TTC549 (cell line): ENCODE measurements around the gene MEPE.

ENCODE experiments used
- FAIRE-seq: peaks from 2 replicates; lab custom pipeline; 2012; peaks lifted over from hg19 to GRCh38; lab: Jason Lieb, UNC

Gene MEPE

DNA sequence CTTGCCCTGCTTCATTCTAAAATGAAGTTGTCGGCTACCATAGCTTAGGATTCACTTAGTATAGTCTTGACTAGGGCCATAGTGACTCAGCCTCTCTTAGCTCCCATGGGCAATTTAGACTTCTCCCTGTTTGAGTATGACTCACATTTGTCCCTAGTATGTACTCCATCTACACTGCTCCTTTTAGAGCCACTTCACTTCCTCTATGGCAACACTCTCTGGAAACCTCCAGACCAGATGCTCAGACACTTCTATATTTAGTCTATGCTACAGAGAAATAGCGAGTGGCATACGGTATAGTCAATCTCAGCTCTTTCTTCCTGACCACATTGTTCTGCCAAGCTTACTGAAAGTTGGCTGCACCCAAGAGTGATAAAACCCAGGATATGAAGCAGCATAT is 11.2 kb downstream of the MEPE start:
- no peak for FAIRE-seq

DNA sequence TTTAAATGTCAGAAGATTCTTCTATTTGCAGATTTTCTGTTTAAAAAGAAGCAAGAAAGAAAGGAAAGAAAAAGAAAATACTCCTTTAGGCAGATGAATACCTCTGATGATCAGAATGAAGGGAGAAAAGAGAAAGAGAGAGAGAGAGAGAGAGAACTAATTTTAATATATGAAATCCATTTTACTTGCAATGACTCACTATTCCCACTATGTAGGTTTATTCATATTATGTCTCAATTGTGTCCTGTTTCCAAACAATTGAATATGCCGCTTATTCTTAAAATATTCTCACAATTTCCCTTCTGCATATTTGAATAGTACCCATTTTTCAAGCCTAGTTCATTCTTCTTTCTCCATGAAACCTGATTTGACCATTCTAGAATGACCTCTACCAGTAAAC is 11.7 kb downstream of the MEPE start:
- no peak for FAIRE-seq

DNA sequence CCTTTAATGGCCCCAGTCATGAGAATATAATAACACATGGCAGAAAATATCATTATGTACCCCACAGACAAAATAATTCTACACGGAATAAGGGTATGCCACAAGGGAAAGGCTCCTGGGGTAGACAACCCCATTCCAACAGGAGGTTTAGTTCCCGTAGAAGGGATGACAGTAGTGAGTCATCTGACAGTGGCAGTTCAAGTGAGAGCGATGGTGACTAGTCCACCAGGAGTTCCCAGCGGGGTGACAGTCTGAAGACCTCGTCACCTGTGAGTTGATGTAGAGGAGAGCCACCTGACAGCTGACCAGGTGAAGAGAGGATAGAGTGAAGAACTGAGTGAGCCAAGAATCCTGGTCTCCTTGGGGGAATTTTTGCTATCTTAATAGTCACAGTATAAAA is 13.5 kb downstream of the MEPE start:
- FAIRE-seq: no peak

DNA sequence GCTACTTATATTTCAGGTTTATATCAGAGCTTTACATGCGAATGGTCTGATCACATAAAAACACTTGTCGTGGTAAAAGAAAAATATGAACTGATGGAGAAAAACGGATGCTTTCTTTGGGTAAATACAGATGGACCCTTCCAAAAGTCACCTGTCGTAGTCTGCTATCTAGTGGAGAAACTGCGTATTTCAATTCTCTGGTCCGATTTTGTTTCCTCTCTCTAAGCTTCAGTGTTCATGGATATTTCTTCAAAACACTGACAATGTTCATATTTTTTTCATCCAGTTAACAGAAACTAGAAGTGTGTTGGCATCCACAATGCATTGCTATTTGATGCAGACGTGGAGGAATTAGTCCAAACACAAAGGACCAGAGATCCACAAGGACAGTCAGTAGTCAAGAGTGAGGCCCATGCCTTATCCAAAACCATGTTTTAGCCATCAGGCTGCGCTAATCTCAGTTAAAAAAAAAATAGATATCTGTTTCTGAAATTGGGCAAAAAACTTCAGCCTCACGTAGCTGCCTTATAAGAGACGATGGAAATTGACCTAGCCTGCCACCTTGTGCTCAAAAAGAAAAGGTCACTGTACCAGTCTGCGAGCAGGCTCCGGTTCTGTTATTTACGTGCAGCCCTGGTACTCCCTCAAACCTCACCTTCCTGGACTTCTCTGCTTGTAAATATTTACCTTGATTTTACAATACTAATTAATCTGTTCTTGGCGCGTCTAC is 16.0 kb downstream of the MEPE start:
- FAIRE-seq: no peak

DNA sequence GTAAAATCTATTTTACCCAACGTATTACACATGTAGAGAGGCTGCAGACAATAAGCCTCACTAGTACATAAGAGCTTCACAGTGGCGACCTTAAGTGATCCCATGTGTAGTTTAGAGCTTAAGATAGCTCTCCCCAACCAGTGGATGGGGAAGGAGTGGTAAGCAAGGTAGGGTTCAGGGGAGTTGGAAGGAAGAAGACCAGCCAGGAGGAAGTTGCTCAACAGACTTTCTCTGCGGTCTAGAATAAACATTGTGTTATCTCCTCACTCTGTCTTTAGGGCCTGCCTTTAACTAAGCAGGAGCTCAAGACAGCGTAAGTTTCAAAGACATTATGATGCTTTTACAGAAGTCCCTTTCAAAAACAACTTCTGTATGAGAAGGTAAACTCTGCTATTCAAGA is 16.8 kb downstream of the MEPE start:
- FAIRE-seq: no peak

DNA sequence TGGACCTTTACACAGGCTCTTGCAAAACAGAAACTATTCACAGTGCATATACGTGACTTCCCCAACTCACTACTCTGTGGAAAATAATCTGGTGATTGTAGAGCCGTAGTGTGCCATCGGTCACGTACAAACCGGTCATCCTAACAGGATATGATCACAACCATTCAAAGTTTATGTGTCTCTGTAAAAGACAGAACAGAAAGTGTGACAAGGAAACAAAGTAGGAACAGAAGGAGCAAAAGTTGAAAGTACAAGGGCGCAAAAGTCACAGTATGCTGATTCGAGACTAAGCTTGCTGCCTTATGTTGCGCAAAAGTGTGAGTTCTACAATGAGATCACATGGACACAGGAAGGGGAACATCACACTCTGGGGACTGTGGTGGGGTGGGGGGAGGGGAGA is 18.6 kb downstream of the MEPE start:
- FAIRE-seq: no peak

DNA sequence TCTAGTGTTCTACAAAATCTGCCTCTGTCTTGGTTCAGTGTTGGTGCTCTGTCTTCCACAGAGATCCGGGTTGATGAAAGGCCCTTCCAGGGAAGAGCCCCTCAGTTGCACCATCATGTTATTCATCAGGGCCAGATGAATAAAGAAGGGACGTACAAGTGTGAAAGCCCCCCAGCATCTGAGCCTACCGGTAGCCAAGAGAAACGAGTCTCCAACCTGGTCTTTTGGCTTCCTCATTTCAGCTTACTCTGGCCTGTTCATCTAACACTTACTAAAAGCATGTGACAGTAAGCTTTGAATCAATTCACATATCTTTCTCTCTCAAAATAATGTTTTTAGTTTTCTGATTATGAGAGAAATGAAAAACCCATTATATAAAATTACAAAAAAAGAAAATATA is 19.2 kb downstream of the MEPE start:
- FAIRE-seq: no peak

DNA sequence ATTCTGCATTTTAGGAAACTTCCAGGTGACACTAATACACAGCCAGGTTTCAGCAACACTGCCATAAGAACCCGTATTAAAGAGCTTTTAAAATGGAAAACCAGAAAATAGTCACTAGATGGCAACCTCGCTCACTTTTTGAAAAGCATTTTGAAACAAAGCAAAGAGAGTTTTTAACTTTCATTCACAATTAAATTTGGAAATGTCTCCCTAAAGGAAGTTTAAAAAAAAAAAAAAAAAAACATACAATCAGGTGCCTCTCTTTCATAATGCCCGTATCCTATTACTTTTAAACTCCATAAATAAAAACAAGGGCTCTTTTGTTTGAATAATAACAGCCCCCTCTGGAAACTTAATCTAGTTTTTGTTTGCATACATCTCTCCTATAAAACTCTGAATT is 20.3 kb downstream of the MEPE start:
- peak; percentile 70 for FAIRE-seq

DNA sequence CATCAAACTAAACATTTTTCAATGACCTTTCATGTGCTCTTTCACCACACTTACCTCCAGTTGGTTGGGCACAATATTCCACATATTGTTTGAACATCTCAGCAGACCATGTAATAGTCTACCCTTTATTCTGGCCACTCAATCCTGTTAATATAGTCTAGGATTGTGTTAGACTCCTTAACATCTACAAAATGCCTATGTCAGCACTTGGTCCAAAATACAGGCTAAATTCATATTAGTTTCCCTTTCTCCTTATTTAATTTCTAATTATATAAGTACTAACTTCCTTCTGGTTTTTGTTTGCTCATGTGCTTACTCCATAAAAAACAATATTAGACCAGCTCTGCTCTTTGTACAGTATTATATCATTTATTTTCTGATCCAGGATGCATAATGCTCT is 21.1 kb downstream of the MEPE start:
- FAIRE-seq: no peak

DNA sequence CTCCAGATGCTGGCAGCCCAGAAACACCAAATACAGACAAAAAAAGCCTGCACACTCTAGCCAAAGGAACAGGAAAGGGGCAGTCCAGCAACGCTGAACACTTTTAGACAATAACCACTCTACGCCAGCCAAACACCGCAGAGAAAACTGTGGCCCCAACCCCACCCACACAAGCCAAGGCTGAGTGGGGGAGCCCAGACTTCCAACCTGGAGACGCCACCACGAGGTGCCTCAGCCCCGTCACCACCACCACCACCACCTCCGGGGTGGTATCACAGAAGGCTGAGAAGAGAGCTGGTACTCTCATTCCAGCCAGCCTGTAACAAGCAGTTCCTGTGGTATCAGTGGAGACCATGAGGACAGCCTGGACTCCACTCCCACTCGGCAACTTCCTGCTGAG is 22.8 kb downstream of the MEPE start:
- no peak for FAIRE-seq

DNA sequence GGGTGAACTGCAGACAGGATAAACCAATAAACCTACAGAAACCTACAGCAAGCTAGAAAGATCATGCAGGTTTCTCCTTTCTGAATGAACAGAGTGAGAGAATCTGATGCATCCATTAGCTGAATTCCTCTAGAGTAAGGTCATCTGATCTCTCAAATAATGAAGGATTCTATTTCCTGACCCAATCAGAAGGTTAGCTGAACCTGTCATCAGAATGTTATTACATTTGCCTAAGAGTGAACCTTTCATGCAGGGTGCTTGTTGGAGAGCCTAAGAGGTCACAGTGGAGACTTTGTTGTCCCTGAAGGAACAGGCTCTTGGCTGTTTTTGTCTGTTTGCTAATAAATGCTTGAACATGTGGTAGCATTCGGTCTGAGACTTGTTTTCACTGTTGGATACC is 24.0 kb downstream of the MEPE start:
- FAIRE-seq: no peak

DNA sequence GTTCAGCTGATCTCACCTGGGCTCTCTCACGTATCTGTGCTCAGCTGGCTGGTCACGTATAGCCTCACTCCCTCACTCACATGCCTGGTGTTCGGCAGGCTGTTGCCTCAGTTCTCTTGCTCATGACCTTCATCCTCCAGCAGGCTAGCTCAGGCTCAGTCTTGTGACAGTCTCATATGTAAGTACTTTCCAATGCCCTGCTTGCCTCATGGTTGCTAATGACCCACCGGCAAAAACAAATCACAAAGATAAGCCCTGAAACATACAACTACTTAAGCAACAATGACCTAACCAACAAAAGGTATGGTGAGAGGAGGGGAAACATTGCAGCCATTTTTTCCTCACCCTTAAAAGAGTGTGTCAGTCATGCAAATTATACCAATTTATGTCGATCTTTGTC is 25.0 kb downstream of the MEPE start:
- no peak for FAIRE-seq

DNA sequence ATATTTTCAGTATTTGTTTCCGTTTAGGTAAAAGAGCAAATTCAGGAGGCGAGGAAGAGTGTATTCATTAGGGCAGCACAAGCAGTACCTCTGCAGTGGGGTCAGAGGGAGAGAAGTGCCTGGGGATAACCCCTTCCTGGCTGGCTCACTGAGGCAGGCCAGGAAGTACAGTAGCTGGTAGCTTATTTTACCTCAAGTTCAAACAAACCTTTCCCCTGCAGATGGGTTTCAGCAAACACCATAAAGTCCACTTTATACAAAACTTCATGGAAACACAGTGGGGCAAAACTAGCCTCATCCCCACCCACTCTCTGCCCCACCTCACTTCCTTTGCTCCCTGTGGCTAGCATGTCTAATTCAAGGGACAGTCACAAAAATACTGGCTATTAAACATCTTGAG is 29.5 kb downstream of the MEPE start:
- no peak for FAIRE-seq

DNA sequence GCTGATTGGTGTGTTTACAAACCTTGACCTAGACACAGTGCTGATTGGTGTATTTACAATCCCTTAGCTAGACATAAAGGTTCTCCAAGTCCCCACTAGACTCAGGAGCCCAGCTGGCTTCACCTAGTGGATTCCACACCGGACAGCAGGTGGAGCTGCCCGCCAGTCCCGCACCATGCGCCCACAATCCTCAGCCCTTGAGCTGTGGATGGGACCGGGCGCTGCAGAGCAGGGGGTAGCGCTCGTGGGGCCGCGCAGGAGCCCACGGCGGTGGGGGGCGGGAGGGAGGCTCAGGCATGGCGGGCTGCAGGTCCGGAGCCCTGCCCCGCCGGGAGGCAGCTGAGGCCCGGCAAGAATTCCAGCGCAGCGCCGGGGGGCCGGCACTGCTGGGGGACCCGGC is 30.7 kb downstream of the MEPE start:
- FAIRE-seq: no peak

DNA sequence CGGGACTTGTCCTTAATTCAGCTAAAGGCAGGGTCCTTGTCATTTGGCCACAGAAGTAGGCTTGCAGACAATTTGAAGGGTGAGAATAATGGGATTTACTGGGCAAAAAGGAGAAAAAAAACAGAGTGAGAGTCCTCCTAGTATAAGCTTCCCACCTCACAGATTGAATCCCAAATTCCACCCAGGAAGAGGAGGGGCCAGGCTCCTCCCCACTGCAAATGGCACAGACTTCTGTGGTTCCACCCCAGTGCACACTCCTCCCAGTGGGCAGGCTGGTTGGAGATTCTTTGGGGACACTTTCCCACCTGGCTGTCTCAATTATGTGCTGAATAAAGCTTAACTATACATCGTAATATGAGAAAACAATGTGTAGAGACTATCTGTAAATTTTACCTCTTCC is 31.6 kb downstream of the MEPE start:
- FAIRE-seq: no peak

DNA sequence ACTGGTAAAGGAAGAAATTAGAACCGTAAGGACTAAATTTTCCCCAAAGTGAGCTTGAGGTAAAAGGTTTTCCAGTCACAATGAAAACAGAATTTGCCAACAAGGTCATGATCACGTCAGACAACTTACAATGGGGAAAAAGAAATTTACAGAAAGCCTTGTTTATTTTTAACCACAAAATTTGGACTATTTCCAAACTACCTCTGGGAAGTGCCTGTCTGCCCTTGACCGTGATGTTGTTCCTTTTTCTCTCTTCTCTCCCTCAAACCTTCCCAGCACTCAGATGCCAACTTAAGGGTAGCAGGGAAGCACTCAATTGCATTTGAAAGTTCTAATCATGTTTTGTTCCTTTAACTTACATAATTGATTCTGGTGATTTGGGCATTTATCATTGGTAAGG is 32.5 kb downstream of the MEPE start:
- no peak for FAIRE-seq

DNA sequence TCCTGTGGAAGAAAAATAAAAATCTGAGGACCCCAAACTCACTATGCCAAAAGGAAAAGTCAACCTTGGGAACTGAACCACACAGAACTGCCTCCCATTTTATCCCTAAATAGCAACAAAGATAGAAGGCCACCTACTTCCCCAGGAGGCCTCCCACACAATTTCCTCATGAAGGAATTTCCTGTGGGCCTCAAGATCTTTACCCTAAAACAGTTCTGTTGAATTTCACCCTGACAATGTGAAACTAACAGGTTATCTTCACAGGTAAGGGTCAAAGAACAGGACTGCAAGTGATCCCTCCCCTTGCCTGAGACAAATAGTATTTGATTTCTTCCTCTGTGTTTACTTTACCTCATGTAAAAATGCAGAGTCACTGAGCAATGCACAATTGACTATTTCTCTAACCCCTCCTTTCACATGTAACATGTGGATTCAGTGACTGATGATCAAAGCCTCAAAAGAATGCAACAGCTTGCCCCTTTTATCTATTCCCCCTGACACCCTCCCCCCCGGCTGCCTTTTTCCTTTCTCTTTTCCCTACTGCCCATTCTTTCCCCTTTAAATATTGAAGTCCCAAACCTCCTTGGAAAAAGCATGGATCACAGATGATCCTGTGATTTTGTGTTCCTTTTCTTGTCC is 33.3 kb downstream of the MEPE start:
- no peak for FAIRE-seq

DNA sequence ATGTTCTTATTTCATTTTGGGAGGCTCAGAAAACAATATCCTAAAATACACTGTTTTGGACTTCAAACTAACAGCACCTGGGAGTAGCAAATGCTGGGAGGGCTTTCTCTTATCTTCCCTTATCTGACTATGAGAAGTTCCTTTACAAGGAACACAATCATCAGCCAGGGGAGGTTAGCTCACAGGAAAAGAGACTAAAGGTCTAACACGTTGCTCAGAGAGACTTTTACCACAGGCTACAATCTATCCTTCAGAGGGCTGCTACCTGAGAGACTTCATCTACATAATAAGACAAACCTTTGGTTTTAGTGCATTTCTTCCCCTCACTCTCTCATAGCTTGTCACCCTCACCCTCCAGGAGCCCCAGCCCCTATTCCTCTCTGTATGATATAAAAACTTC is 35.8 kb downstream of the MEPE start:
- FAIRE-seq: no peak

DNA sequence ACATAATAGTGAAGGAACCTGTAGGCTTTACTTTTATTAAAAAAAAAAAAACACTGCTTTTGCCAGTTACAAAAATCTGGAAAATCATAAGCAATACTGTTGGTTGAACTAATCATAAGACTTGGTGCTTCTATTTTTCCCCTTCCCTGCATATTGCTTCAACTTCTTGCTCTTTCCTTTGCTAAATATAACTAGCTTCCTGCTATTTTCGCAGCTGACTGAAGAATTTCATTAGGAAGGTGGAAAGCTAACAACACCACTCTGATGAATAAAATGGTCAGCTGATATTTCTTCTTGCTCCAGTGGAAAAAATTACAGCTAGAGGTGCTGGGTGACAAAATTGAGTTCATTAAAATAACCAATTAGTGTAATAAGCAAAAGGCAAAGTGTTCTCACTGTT is 39.3 kb downstream of the MEPE start:
- FAIRE-seq: no peak

DNA sequence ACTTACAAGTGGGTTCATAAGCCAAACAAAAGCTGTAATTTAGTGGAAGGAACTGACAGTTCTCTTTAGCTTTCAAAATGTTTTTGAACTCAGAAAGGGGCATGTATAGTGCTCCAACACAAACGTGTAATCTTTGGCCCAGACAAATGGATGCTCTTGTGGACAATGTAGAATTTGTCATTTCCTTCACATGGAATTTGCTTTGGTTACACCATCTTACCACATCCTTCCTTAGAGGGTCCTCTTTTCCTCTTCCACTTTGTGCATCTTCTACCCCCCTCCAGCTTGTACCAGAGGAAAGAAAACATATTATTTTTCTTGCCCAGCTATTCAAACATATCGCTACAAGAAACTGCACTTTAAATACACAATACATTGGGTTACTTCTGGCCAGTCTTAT is 42.4 kb downstream of the MEPE start:
- no peak for FAIRE-seq

DNA sequence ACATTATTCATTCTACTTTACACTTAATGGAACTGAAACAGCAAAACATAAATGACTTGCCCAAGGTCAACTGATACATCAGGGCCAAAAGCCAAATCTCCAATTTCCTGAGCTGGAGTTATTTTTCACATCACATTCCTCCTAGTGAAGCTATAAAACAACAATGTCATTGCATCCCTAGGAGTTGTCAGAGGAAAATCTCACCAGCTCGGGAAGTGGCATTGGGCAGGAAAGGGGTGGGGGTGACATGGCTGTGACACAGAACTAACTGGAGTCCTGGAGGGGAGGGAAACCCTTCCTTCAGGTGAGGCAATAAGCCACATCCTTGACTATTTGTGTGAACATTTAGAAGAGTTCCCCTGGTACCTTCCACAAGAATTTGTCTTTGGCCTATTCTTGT is 47.3 kb downstream of the MEPE start:
- FAIRE-seq: no peak

DNA sequence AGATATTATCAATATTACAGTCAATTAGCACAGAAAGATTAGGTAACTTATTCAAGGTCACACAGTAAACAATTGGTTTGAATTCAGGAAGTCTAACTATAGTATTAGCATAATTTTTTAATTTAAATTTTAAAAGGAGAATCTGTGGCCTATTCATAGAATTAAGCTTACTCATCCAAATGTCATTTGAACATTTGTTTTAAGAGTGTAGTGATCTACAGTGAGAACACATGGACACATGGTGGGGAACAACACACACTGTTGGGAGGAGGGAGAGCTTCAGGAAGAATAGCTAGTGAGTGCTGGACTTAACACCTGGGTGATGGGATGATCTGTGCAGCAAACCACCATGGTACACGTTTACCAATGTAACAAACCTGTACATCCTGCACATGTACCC is 48.3 kb downstream of the MEPE start:
- FAIRE-seq: no peak

DNA sequence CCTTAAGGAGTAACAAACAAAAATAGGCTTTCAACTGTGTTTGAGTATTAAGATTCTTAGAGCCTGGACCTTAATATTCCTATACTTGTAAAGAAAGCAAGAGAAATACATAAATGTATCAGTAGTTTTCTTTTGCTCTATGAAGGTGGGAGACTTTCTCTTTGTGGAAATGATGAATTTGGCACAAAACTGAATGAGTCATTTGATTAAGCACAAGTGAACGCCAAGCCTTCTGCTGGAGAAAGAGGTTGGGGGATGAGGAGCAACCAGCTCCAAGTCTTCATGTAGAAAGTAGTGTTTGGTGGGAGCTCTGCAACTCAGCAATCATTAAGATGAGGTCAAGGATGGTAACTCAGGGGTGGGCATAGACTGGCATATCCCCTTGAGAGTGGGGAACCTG is 49.6 kb downstream of the MEPE start:
- FAIRE-seq: no peak

DNA sequence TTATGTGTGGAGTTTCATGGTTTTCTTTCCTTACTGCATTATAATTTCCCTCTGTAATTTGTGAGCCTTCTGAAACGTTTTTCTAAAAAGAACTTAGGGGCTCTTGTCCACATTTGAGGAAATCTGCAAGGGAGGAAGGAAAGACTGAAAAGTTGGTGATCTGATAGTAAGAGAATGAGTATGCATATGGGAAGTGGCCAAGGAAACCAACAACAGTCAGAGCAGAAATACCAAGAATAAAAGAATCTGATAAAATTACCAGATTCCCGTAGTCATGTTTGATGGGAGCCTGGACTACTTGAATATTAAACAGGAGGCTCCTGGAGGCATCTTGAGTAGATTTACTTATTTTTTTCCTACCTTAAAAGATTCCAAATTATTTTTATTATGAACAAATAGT is 50.1 kb downstream of the MEPE start:
- no peak for FAIRE-seq
